ENCODE data around the gene ACR.

GRCh38 chr22:50703726-50704509 is 34.1 kb upstream of the ACR start:
- TF ChIP-seq, protein P1, sequence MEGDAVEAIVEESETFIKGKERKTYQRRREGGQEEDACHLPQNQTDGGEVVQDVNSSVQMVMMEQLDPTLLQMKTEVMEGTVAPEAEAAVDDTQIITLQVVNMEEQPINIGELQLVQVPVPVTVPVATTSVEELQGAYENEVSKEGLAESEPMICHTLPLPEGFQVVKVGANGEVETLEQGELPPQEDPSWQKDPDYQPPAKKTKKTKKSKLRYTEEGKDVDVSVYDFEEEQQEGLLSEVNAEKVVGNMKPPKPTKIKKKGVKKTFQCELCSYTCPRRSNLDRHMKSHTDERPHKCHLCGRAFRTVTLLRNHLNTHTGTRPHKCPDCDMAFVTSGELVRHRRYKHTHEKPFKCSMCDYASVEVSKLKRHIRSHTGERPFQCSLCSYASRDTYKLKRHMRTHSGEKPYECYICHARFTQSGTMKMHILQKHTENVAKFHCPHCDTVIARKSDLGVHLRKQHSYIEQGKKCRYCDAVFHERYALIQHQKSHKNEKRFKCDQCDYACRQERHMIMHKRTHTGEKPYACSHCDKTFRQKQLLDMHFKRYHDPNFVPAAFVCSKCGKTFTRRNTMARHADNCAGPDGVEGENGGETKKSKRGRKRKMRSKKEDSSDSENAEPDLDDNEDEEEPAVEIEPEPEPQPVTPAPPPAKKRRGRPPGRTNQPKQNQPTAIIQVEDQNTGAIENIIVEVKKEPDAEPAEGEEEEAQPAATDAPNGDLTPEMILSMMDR (IDR thresholded peaks at IDR 0.05) = no peak
- TF ChIP-seq POLR2A (IDR thresholded peaks at IDR 0.05) = no peak

All from body of pancreas (tissue), 4 donors.